HUES48 (cell line): Measurements from ENCODE around the gene AKR1C4.

ENCODE experiments used
- H3K27ac ChIP-seq: one replicate; pipeline ENCODE4 v1.7.0; 2013; ENCODE audit warnings: low read depth, low read length, inconsistent platforms
- H3K27me3 ChIP-seq: 2 replicates; pipeline ENCODE4 v1.6.1; 2013; ENCODE audit warnings: mild to moderate bottlenecking, low read length; ENCODE audit not compliant: control insufficient read depth, insufficient read depth
- H3K36me3 ChIP-seq: 2 replicates; pipeline ENCODE4 v1.6.1; 2013; ENCODE audit warnings: low read length; ENCODE audit not compliant: control insufficient read depth, insufficient read depth
- H3K4me1 ChIP-seq: 2 replicates; pipeline ENCODE4 v1.6.1; 2013; ENCODE audit warnings: mild to moderate bottlenecking, low read length; ENCODE audit not compliant: control insufficient read depth, insufficient read depth
- H3K4me3 ChIP-seq: 2 replicates; pipeline ENCODE4 v1.5.1; 2013; ENCODE audit warnings: mild to moderate bottlenecking, low read depth, low read length
- H3K9ac ChIP-seq: 2 replicates; pipeline ENCODE4 v1.6.1; 2013; ENCODE audit warnings: mild to moderate bottlenecking, low read depth, low read length, moderate library complexity
- H3K9me3 ChIP-seq: 2 replicates; pipeline ENCODE4 v1.6.1; 2013; ENCODE audit warnings: low read length; ENCODE audit not compliant: control insufficient read depth, insufficient read depth

Gene AKR1C4

GRCh38 chr10:5266804-5267203, 70.2 kb downstream of the AKR1C4 start:
- no peaks in the 10 kb centered on the region for H3K27me3 ChIP-seq
- no peak overlapping the region for H3K4me3 ChIP-seq
- no peak overlapping the region for H3K27ac ChIP-seq
- H3K9ac ChIP-seq: no peak overlapping the region
- no peaks in the 10 kb centered on the region for H3K36me3 ChIP-seq
- peaks cover 14% of the 10 kb centered on the region for H3K9me3 ChIP-seq
- H3K4me1 ChIP-seq: no peaks in the 10 kb centered on the region

DNA sequence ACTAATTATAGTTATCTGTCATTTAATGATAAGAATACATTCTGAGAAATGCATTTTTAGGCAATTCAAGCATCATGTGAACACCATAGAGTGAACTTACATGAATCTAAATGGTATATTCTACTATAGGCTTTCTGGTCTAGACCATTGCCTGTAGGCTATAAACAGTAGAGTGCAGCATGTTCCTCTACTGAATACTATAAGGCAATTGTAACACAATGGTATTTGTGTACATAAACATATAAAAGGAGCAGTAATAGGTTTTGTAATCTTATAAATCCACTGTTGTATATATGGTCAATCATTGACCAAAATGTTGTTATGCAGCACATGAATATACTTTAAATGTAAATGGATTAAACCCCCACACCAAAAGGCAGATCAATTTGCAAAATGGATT, 71.6 kb downstream of the AKR1C4 start:
- peaks cover 2% of the 10 kb centered on the region for H3K9me3 ChIP-seq
- H3K36me3 ChIP-seq: no peaks in the 10 kb centered on the region

More for the DNA sequence above, 71.6 kb downstream of the AKR1C4 start:
- H3K27me3 ChIP-seq: no peaks in the 10 kb centered on the region
- no peak overlapping the region for H3K9ac ChIP-seq
- no peaks in the 10 kb centered on the region for H3K4me1 ChIP-seq
- H3K27ac ChIP-seq: no peak overlapping the region
- no peak overlapping the region for H3K4me3 ChIP-seq
